Natural killer cell (primary cell): ENCODE data around the gene GJB4. TPM values are rescaled to one million over a fixed set of nuclear protein-coding genes. Genes with fewer than 3 reads are reported as not detected.

Experiments used
- ATAC-seq, 3 donors: fragments of 150-1000 bp in 2 of 3; fragments of 200-7000 bp in 1 of 3; cut with Tn5 transposase; 1 replicate in 1 of 3; 2 replicates in 2 of 3; pipeline ENCODE4 v1.10.0; 2021; ENCODE audit warnings: mild to moderate bottlenecking in 2 of 3, moderate library complexity in 2 of 3
- DNase-seq, 2 donors: peaks; one replicate each; pipeline versions ENCODE4 v3.0.0 to v3.0.0-alpha.2; 2013 to 2021; ENCODE audit warnings: mixed read lengths in 1 of 2
- H3K27ac ChIP-seq: one replicate; pipeline ENCODE4 v1.5.1; 2013; ENCODE audit warnings: mild to moderate bottlenecking, low read length
- H3K27me3 ChIP-seq: one replicate; pipeline ENCODE4 v1.6.1; 2013; ENCODE audit warnings: low read length; ENCODE audit not compliant: control insufficient read depth, insufficient read depth
- H3K36me3 ChIP-seq: one replicate; pipeline ENCODE4 v1.6.1; 2013; ENCODE audit warnings: low read length; ENCODE audit not compliant: control insufficient read depth, insufficient read depth
- H3K4me1 ChIP-seq: one replicate; pipeline ENCODE4 v1.6.1; 2013; ENCODE audit warnings: low read length; ENCODE audit not compliant: control insufficient read depth, insufficient read depth
- H3K4me3 ChIP-seq: one replicate; pipeline ENCODE4 v1.5.1; 2013; ENCODE audit warnings: low read length
- H3K9me3 ChIP-seq: one replicate; pipeline ENCODE4 v1.6.1; 2013; ENCODE audit warnings: low read length; ENCODE audit not compliant: control insufficient read depth, insufficient read depth
- H3K27ac Mint-ChIP-seq, 2 donors: one replicate each; pipeline ENCODE4 v1.8.0; 2022; ENCODE audit warnings: mild to moderate bottlenecking in 2 of 2, mixed read lengths in 2 of 2, moderate library complexity in 1 of 2
- H3K27me3 Mint-ChIP-seq, 2 donors: one replicate each; pipeline ENCODE4 v1.8.0; 2022; ENCODE audit warnings: low read depth in 2 of 2, mixed read lengths in 2 of 2
- H3K36me3 Mint-ChIP-seq: one replicate; pipeline ENCODE4 v1.8.0; 2022; ENCODE audit warnings: mixed read lengths
- H3K4me1 Mint-ChIP-seq, 2 donors: one replicate each; pipeline ENCODE4 v1.8.0; 2022; ENCODE audit warnings: mixed read lengths in 2 of 2
- H3K4me3 Mint-ChIP-seq: one replicate; pipeline ENCODE4 v1.8.0; 2022; ENCODE audit warnings: mild to moderate bottlenecking, moderate library complexity, mixed read lengths
- H3K9me3 Mint-ChIP-seq, 2 donors: one replicate each; pipeline ENCODE4 v1.8.0; 2022; ENCODE audit warnings: mixed read lengths in 2 of 2
- WGBS: methylation state at CpG from one replicate; pipeline ENCODE4 v1.1.7; 2013; ENCODE audit warnings: missing lambda C conversion rate; ENCODE audit not compliant: insufficient coverage; 5-methylcytosine and 5-hydroxymethylcytosine counted together
- intact Hi-C: fragments of 100-400 bp; cut with micrococcal nuclease; formaldehyde crosslinking; loops from one replicate; pipeline ENCODE4 v1.14.2; 2022
- total RNA-seq, 4 donors: library from RNA; stranded (reverse); fragments of 120-200 nt in 1 of 4; gene quantifications; one replicate each; pipeline versions ENCODE4 v1.2.3 to v1.2.4, GENCODE V29; 2013 to 2022
- TF ChIP-seq, protein P1 (sequence below): fragments of 200-600 bp; IDR thresholded peaks from one replicate; pipeline ENCODE4 v1.8.0; 2022; ENCODE audit warnings: antibody characterized with exemption

GJB4 gene
- total RNA-seq, 3 donors from 2014 or later (not counting 1 experiment from before 2014, with no cell fraction given) = not detected

DNA sequence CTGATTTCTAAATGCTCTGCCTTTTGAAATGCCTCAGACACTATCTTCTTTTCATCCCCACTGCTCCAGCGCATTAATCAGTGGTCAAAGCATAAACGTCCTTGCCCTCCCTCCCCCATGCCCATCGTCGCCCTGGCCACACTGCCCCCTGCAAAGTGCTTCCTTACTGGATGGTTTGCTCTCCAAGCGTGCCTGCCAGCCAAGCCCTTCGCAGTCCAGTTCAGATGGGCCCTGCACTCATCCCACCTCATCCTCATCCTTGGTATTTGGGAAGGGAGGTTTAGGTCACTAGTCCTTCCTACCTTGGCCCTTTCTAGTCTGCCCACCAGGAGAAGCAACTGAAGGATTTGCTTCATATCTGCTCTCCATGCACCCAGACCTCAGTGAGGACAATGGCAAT, 36.4 kb downstream of the GJB4 start:
- DNase-seq (no peak), ATAC-seq (no peak)
- H3K36me3 ChIP-seq = no peaks in the 10 kb centered on the region
- TF ChIP-seq, protein P1, sequence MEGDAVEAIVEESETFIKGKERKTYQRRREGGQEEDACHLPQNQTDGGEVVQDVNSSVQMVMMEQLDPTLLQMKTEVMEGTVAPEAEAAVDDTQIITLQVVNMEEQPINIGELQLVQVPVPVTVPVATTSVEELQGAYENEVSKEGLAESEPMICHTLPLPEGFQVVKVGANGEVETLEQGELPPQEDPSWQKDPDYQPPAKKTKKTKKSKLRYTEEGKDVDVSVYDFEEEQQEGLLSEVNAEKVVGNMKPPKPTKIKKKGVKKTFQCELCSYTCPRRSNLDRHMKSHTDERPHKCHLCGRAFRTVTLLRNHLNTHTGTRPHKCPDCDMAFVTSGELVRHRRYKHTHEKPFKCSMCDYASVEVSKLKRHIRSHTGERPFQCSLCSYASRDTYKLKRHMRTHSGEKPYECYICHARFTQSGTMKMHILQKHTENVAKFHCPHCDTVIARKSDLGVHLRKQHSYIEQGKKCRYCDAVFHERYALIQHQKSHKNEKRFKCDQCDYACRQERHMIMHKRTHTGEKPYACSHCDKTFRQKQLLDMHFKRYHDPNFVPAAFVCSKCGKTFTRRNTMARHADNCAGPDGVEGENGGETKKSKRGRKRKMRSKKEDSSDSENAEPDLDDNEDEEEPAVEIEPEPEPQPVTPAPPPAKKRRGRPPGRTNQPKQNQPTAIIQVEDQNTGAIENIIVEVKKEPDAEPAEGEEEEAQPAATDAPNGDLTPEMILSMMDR = no peak
- H3K27me3 Mint-ChIP-seq = peaks cover 6 to 13% of the 10 kb centered on the region in 2 donors
- intact Hi-C loops = no loop called here
- 91% methylated on average over 5 of the region's 6 CpGs for WGBS
- no peaks in the 10 kb centered on the region for H3K36me3 Mint-ChIP-seq
- peaks cover 3% of the 10 kb centered on the region for H3K27me3 ChIP-seq
- H3K4me3 ChIP-seq = no peak overlapping the region
- H3K9me3 Mint-ChIP-seq = no peaks in the 10 kb centered on the region
- H3K4me1 Mint-ChIP-seq = peaks cover 5 to 7% of the 10 kb centered on the region in 2 donors
- no peak overlapping the region for H3K27ac ChIP-seq
- no peaks in the 10 kb centered on the region for H3K9me3 ChIP-seq
- H3K4me1 ChIP-seq = peaks cover 5% of the 10 kb centered on the region
- H3K27ac Mint-ChIP-seq = no peak overlapping the region
- H3K4me3 Mint-ChIP-seq = no peak overlapping the region

DNA sequence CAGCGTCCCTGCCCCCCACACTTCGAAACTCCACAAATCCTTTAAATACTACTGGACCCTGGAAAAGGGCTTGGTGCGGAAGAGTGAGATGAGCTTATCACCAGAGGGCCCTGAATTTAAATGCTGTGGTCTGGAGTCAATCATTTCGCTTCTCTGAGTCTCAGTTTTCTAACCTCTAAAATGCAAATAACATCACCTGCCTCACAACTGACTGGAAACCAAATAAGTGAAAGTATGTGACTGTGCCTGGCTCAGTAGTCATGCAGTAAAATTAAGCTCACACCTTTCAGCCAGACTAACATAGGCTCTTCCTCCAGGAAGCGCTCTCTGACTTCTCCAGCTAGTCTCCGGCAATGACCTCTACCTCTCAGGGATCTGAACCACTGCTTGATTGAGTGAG, 37.5 kb downstream of the GJB4 start:
- Histone ChIP-seq H3K4me3 (no peak overlapping the region), H3K27me3 (peaks cover 3% of the 10 kb centered on the region), H3K27ac (no peak overlapping the region), H3K9me3 (no peaks in the 10 kb centered on the region), H3K36me3 (no peaks in the 10 kb centered on the region), H3K4me1 (peaks cover 5% of the 10 kb centered on the region)
- no peaks in the 10 kb centered on the region for H3K9me3 Mint-ChIP-seq
- WGBS = 75% methylated on average over 6 of the region's 6 CpGs
- ATAC-seq (no peak), DNase-seq (no peak)
- no peaks in the 10 kb centered on the region for H3K36me3 Mint-ChIP-seq
- TF ChIP-seq, protein P1 = no peak
- no peak overlapping the region for H3K4me3 Mint-ChIP-seq
- peaks cover 3 to 5% of the 10 kb centered on the region in 2 donors for H3K27me3 Mint-ChIP-seq
- intact Hi-C loops = no loop called here
- no peak overlapping the region for H3K27ac Mint-ChIP-seq
- peaks cover 5 to 7% of the 10 kb centered on the region in 2 donors for H3K4me1 Mint-ChIP-seq

- Histone ChIP-seq H3K27ac (no peak overlapping the region), H3K9me3 (no peaks in the 10 kb centered on the region), H3K4me3 (no peak overlapping the region), H3K27me3 (no peaks in the 10 kb centered on the region), H3K4me1 (no peaks in the 10 kb centered on the region), H3K36me3 (no peaks in the 10 kb centered on the region)
- DNase-seq = no peak
- no peaks in the 10 kb centered on the region for H3K27me3 Mint-ChIP-seq
- no peaks in the 10 kb centered on the region for H3K36me3 Mint-ChIP-seq
- WGBS = 77% methylated on average over 6 of the region's 6 CpGs
- TF ChIP-seq, protein P1 = no peak
- H3K4me3 Mint-ChIP-seq = no peak overlapping the region
- ATAC-seq = no peak
- intact Hi-C loops = no loop called here
- H3K9me3 Mint-ChIP-seq = peaks cover 0 to 4% of the 10 kb centered on the region in 2 donors
- H3K27ac Mint-ChIP-seq = no peak overlapping the region
- H3K4me1 Mint-ChIP-seq = no peaks in the 10 kb centered on the region
These were observed 40.7 kb downstream of the GJB4 start for GRCh38 chr1:34800214-34800613.

DNA sequence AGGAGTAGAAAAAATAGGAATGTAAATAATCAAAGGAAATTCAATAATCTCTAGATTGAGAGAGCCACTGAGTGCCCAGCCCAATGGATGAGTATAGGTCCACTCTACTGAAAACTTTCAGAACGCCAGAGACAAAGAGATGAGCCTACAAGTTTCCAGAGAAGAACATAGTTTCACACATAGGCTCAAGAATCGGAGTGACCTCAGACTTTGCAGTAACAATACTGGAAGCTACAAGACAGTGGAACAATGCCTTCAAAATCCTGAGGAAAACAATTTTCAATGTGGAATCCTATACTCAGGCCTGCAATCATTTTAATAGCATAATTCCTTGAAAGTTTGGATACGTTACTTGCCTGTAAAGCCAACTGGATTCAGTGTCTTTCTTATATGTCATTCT, 44.2 kb downstream of the GJB4 start:
- no peak for ATAC-seq
- intact Hi-C loops = no loop called here
- TF ChIP-seq, protein P1 = no peak
- Mint-ChIP-seq H3K9me3 (peaks cover 0 to 4% of the 10 kb centered on the region in 2 donors), H3K36me3 (no peaks in the 10 kb centered on the region), H3K27ac (no peak overlapping the region), H3K4me3 (no peak overlapping the region), H3K27me3 (no peaks in the 10 kb centered on the region), H3K4me1 (no peaks in the 10 kb centered on the region)
- Histone ChIP-seq H3K4me1 (no peaks in the 10 kb centered on the region), H3K9me3 (no peaks in the 10 kb centered on the region), H3K27ac (no peak overlapping the region), H3K27me3 (no peaks in the 10 kb centered on the region), H3K36me3 (no peaks in the 10 kb centered on the region), H3K4me3 (no peak overlapping the region)
- no peak for DNase-seq
- 97% methylated on average over 3 of the region's 3 CpGs for WGBS
